Measurements from ENCODE around the gene MAGI2. TPM values are rescaled to one million over a fixed set of nuclear protein-coding genes. Genes with fewer than 3 reads are reported as not detected.

Gene MAGI2
- total RNA-seq, 1 donor from 2014 or later, result 10.7 TPM

DNA sequence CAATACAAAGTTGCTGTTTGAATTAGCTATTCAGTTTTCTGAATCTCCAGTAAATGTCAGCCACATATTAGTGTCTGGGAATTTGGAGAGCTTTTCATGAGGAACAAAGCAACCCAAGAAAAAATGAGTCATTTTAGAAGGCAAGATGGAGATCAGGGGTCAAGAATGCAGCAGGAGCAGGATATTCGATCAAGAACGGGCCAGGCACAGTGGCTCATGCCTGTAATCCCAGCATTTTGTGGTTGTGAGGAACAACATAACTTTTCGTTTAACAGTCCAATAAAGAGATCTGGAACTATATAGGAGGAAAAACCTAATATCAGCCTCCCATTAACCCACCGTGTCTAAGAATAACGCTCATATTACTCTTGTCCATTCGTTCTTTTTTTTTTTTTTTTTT is 600.5 kb downstream of the MAGI2 start:
- Mint-ChIP-seq H3K36me3 (ENCODE audit: unreplicated experiment) (no peaks in the 10 kb centered on the region), H3K27ac (ENCODE audit: unreplicated experiment) (no peak overlapping the region), H3K4me1 (ENCODE audit: unreplicated experiment) (peaks cover 6% of the 10 kb centered on the region), H3K27me3 (ENCODE audit: unreplicated experiment) (no peaks in the 10 kb centered on the region), H3K4me3 (ENCODE audit: unreplicated experiment) (no peak overlapping the region), H3K9me3 (ENCODE audit: unreplicated experiment) (peaks cover 5% of the 10 kb centered on the region)
- TF ChIP-seq, protein P1, sequence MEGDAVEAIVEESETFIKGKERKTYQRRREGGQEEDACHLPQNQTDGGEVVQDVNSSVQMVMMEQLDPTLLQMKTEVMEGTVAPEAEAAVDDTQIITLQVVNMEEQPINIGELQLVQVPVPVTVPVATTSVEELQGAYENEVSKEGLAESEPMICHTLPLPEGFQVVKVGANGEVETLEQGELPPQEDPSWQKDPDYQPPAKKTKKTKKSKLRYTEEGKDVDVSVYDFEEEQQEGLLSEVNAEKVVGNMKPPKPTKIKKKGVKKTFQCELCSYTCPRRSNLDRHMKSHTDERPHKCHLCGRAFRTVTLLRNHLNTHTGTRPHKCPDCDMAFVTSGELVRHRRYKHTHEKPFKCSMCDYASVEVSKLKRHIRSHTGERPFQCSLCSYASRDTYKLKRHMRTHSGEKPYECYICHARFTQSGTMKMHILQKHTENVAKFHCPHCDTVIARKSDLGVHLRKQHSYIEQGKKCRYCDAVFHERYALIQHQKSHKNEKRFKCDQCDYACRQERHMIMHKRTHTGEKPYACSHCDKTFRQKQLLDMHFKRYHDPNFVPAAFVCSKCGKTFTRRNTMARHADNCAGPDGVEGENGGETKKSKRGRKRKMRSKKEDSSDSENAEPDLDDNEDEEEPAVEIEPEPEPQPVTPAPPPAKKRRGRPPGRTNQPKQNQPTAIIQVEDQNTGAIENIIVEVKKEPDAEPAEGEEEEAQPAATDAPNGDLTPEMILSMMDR (IDR thresholded peaks at IDR 0.05), result no peak
- no peak for DNase-seq (ENCODE audit: extremely low spot score, unreplicated experiment)

DNA sequence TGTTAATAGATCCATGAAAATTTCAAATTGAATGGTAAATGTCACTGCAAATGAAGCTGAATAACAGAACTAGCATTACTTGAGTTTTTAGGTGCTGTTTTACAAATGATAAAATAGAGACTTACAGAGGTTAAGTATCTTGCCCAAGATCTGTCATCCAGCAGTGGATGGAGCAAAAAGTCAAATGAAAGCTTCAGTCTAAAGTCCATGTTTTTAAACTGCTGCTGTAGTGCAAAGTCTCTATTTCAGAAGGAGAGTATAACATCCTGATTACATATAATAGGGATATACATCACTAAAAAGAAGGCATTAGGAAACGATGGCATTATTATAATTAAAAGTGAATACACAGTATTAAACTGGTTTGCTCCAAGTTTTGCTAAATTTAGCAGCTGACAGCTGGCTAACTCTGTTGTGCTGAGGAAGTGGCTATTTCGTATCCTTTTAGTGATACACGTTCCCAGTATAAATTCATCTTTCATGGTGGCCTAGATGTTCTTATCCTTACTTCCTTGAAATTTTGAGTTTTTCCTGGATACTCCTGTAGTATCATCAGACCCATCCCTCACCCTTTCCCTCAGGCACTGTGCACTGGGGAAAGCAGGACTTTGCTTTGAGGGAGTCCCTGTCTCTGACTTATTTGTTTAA is 603.2 kb downstream of the MAGI2 start:
- no peaks in the 10 kb centered on the region for H3K9me3 Mint-ChIP-seq (ENCODE audit: unreplicated experiment)
- no peak overlapping the region for H3K27ac Mint-ChIP-seq (ENCODE audit: unreplicated experiment)
- no peak for DNase-seq (ENCODE audit: extremely low spot score, unreplicated experiment)
- H3K36me3 Mint-ChIP-seq (ENCODE audit: unreplicated experiment), result no peaks in the 10 kb centered on the region
- H3K4me3 Mint-ChIP-seq (ENCODE audit: unreplicated experiment), result no peak overlapping the region
- TF ChIP-seq, protein P1 (IDR thresholded peaks at IDR 0.05), result no peak
- H3K4me1 Mint-ChIP-seq (ENCODE audit: unreplicated experiment), result peaks cover 6% of the 10 kb centered on the region
- no peaks in the 10 kb centered on the region for H3K27me3 Mint-ChIP-seq (ENCODE audit: unreplicated experiment)

DNA sequence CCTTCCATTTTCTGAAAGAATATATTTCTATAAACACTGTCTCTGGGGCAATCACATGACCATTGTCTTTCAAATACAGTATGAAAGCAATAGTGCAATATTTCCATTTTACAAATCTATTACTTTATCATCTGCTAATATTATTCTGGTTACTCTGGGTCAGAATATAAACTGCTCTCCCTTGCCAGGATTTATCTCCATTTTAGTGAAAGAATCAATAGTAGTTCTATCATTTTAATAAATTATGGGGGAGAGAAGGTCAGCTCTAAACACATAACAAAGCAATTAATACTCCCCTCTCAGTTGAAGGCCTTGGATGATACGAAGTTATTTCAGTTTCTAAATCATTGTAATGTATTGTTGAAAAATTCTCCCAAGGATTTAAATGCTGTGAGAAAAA is 608.3 kb downstream of the MAGI2 start:
- H3K27me3 Mint-ChIP-seq (ENCODE audit: unreplicated experiment), result no peaks in the 10 kb centered on the region
- no peaks in the 10 kb centered on the region for H3K4me1 Mint-ChIP-seq (ENCODE audit: unreplicated experiment)
- no peak overlapping the region for H3K4me3 Mint-ChIP-seq (ENCODE audit: unreplicated experiment)
- H3K36me3 Mint-ChIP-seq (ENCODE audit: unreplicated experiment), result no peaks in the 10 kb centered on the region
- no peak for DNase-seq (ENCODE audit: extremely low spot score, unreplicated experiment)
- no peaks in the 10 kb centered on the region for H3K9me3 Mint-ChIP-seq (ENCODE audit: unreplicated experiment)
- H3K27ac Mint-ChIP-seq (ENCODE audit: unreplicated experiment), result no peak overlapping the region
- TF ChIP-seq, protein P1 (IDR thresholded peaks at IDR 0.05), result no peak

DNA sequence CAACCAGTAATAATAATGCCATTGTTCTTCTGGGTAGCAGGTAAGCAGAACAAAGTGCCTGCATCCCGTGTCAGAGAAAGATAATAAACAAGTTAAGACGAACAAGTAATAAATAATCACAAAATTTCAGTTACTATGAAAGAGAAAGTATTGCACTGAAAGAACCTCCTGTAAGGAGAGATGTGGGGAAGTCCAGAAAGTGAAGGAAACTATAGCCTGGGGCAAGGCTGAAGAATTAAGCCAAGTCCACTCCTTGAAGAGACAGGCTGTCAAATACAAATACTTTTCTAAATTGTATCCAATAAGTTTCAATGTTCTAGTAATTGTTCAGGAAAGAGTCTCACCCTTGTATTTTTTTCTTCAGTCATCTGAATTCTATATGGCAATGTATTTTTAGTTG is 611.4 kb downstream of the MAGI2 start:
- Mint-ChIP-seq H3K4me1 (ENCODE audit: unreplicated experiment) (no peaks in the 10 kb centered on the region), H3K27ac (ENCODE audit: unreplicated experiment) (no peak overlapping the region), H3K9me3 (ENCODE audit: unreplicated experiment) (peaks cover 6% of the 10 kb centered on the region), H3K36me3 (ENCODE audit: unreplicated experiment) (no peaks in the 10 kb centered on the region), H3K4me3 (ENCODE audit: unreplicated experiment) (no peak overlapping the region), H3K27me3 (ENCODE audit: unreplicated experiment) (no peaks in the 10 kb centered on the region)
- no peak for DNase-seq (ENCODE audit: extremely low spot score, unreplicated experiment)
- TF ChIP-seq, protein P1 (IDR thresholded peaks at IDR 0.05), result no peak

DNA sequence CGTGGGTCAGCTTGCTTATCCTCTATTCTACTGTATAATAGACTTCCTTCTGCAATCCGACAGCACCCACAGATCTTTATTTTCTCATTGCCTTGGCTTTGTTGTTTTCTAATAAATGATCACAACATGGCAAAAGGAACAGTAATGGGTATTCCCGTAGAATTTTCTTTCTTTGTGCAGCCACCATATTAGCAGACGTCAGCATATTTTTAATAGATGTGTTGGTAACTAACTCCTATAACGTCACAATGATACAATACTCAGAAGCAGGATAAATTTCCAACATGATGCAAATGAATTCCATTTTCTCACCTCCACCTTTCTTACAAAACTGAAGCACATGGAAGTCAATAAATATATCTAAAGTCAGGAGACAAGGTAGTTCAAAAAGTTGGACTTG is 617.6 kb downstream of the MAGI2 start:
- Mint-ChIP-seq H3K27ac (ENCODE audit: unreplicated experiment) (no peak overlapping the region), H3K36me3 (ENCODE audit: unreplicated experiment) (no peaks in the 10 kb centered on the region), H3K9me3 (ENCODE audit: unreplicated experiment) (peaks cover 18% of the 10 kb centered on the region), H3K4me3 (ENCODE audit: unreplicated experiment) (no peak overlapping the region), H3K4me1 (ENCODE audit: unreplicated experiment) (no peaks in the 10 kb centered on the region), H3K27me3 (ENCODE audit: unreplicated experiment) (no peaks in the 10 kb centered on the region)
- TF ChIP-seq, protein P1 (IDR thresholded peaks at IDR 0.05), result no peak
- DNase-seq (ENCODE audit: extremely low spot score, unreplicated experiment), result no peak

Measured in osteocyte (in vitro differentiated cells).